Measurements from ENCODE around the gene JMJD7. TPM values are rescaled to one million over a fixed set of nuclear protein-coding genes. Genes with fewer than 3 reads are reported as not detected.

JMJD7 gene
- total RNA-seq, 1 donor from 2014 or later: 9.4 TPM

DNA sequence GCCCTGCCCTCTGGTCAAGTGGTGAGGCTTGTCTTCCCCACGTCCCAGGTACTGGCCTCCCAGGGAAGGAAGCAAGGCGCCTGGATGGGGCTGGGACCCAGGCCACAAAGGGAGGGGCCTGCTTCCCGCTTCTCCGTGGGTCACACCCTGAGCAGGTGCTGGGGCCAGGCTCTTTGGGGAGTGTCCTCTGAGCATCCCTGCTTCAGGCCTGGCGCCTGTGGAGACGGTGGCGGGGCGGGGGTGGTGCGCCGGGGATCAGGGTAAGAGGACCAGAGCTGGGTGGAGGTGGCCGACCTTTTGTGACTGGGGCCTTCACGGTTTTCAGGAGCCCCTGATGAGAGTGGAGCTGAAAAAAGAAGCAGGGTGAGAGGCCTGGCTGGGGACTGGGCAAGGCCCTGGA is 14.3 kb downstream of the JMJD7 start:
- DNase-seq (ENCODE audit: low read depth): no peak

- DNase-seq (ENCODE audit: low read depth): no peak
These were observed 15.7 kb downstream of the JMJD7 start for GRCh38 chr15:41843571-41843970.

DNA sequence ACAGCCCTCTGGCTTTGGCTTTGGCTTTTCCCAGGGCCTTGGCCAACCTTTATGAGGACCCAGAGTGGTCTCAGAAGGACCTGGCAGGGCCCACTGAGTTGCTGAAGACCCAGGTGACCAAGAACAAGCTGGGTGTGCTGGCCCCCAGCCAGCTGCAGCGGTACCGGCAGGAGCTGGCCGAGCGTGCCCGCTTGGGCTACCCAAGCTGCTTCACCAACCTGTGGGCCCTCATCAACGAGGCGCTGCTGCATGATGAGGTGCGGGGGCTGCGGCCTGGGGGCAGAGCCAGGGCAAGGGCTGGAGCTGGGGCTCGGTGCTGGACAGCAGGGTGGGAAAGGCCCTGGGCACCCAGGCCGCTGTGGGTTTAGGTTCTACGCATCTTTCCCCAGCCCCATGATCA is 16.9 kb downstream of the JMJD7 start:
- no peak for DNase-seq (ENCODE audit: low read depth)

GRCh38 chr15:41847206-41847605 is 19.3 kb downstream of the JMJD7 start:
- no peak for DNase-seq (ENCODE audit: low read depth)

DNA sequence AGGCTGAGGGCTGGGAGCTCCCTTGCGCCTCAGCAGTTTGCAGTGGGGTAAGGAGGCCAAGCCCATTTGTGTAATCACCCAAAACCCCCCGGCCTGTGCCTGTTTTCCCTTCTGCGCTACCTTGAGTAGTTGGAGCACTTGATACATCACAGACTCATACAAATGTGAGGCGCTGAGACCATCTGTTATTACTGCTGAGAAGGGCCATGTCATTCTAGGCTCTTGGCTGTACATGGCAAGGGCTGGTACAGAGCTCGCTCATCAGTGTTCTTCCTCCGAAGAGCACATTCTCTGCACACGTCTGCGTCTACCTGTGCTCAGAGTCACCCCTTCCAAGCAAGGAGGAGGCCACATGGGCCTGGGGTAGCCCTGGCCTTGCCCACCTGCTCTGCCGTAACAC is 20.1 kb downstream of the JMJD7 start:
- DNase-seq (ENCODE audit: low read depth): no peak

GRCh38 chr15:41848631-41849030 is 20.7 kb downstream of the JMJD7 start:
- no peak for DNase-seq (ENCODE audit: low read depth)

GRCh38 chr15:41849204-41849603 is 21.3 kb downstream of the JMJD7 start:
- no peak for DNase-seq (ENCODE audit: low read depth)

DNA sequence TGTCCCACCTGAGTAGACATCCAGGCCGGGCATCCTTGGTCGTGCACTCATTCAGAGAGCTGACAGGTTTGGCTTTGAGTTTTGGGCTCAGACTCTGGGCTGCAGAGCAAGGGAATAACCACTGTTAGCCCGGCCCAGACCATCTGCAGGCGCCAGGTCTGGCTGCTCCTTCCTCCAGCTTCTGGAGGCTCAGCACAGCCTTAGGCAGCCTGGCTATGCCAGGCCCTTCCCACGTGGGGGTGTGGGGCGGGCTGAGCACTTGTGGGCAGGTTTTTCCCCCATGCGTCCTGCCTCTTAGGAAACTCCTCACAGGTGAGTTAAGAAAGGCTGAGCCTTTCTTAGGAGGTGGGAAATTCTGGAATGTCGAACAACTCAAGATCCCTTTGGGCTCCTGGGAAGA is 22.0 kb downstream of the JMJD7 start:
- no peak for DNase-seq (ENCODE audit: low read depth)

DNA sequence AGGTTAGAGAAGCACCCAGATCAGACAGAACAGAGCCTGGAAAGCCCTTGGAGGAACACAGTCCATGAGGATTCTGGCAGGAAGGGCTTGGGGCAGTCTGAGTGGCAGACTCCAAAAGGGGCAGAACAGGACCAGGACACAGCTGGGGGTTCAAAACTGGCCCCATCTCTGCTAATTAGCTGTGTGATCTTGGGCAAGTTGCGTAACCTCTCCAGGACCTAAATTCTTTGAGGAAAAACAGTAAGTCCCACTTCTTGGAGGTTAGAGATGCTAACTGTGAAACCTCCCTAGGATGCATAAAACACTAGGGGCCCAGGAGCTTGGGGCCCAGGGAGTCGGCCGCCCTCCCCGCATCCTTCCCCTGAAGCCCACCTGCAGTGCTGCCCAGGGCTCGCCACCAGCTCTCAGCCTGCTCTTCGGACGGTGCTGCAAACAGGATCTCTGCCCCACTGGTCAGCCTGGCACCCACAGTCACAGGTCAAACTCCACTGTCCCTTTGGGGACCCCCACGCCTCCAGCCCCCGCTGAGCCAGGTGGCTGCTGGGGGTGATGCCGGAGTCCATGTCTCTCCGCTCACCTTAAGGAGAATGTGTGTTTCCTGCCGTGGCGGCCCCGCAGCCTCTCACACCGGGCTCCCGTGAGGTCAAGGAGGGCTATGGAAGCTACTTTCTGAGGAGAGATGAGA is 22.7 kb downstream of the JMJD7 start:
- no peak for DNase-seq (ENCODE audit: low read depth)

DNA sequence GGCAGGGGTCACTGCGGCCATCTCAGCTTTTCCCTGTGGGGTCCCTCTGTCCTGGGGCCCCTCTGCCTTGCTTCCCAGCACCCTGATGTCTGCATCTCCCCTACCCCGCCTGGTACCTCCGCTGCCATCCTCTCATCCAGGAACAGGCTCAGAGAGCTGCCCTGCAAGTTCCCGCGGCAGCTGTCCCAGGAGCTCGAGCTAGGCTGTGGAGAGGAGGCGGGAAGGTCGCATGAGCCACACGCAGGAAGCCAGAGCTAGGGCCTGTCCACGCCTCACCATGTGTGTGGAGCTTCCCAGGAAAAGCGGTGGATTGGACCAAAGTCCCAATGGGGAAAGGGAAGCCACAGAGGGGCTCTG is 23.3 kb downstream of the JMJD7 start:
- no peak for DNase-seq (ENCODE audit: low read depth)

DNA sequence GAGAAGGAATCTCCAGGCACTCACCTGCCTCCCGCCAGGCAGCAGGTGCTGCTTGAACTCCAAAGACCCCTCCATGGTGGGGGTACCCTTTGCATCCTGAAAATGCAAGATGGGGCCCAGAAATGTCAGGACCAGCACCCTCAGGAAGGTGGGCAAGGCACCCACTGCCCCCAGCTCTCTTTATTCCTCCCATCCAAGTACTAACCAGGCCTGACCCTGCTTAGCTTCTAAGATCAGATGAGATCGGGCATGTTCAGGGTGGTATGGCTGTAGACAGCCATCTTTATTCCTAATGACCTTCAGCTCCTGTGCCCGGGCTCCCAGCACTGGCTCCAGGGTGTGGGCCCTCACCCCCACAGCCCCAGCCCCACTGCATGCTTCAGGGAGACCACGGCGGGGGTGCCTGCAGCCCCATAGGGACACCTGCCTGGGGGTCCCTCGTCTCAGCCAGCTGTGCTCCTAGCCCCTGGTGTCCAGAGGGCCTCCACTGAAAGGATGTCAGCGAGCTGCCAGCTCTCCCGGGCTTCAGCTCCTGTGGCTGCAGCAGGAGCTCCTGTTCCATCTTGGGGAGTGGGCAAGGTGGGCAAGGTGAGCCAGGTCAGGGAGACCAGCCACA is 24.0 kb downstream of the JMJD7 start:
- no peak for DNase-seq (ENCODE audit: low read depth)

- no peak for DNase-seq (ENCODE audit: low read depth)
These were observed 25.1 kb downstream of the JMJD7 start for GRCh38 chr15:41852736-41853590.

DNA sequence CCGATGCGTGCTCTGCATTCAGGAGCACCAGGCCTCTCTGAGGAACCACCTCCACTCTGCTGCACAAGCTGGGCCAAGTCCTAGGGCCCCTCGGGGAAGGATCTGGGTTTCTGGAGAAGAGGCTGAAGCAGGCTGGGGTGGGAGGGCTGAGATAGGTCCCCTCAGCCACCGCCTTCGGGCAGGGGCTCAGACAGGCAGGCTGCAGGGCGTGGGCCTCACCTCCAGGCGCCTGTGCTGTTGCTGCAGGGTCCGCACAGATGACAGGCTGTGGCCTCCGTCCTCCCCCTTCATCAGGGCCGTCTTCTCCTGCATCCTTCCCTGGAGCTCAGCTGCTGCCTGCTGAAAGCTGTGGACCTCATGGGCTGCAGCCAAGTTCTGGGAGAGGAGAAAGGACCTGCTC is 25.9 kb downstream of the JMJD7 start:
- no peak for DNase-seq (ENCODE audit: low read depth)

- no peak for DNase-seq (ENCODE audit: low read depth)
These were observed 26.6 kb downstream of the JMJD7 start for GRCh38 chr15:41854443-41854842.

- DNase-seq (ENCODE audit: low read depth): no peak
These were observed 27.5 kb downstream of the JMJD7 start for GRCh38 chr15:41855261-41855961.

DNA sequence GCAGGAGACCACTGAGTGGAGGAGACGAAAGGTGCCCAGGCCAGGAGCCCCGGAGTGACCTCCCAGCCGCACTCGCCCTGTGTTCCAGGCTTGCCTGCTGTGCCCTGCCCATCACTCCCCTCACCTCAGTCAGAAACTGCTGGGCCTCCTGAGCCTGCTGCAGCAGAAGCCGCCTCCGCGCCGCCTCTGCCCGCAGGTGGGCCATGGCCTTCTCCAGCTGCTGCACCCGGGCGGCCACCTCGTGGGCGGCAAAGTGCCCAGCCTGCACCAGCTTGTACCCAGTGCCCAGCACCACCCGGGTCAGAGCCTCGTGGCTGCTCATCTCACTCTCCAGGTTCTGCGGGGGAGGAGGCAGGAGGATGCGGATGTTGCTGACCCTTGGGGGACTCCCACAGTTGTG is 28.4 kb downstream of the JMJD7 start:
- DNase-seq (ENCODE audit: low read depth): no peak

DNA sequence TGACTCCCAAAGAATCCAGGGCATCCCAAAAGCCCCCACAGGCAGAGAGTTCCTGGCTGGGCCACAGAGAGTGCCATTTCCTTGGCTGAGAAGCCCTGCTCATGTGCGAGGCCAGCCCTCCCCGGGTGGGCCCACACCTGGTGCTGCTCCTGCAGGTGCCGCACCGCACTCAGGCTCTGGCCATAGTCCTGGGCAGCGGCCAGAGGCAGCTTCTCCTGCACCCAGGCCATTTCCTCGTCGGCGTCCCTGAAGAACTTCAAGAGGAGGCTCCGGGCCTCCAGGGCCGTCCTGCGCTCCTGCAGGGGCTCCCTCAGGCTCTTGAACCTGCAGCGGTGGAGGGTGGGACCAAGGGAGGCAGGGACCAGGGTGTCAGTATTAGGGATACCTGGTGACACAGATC is 28.8 kb downstream of the JMJD7 start:
- DNase-seq (ENCODE audit: low read depth): no peak

- no peak for DNase-seq (ENCODE audit: low read depth)
These were observed 29.4 kb downstream of the JMJD7 start for GRCh38 chr15:41857316-41857715.

- no peak for DNase-seq (ENCODE audit: low read depth)
These were observed 30.9 kb downstream of the JMJD7 start for GRCh38 chr15:41858756-41859155.

GRCh38 chr15:41860049-41860828 is 32.3 kb downstream of the JMJD7 start:
- no peak for DNase-seq (ENCODE audit: low read depth)

- DNase-seq (ENCODE audit: low read depth): no peak
These were observed 34.0 kb downstream of the JMJD7 start for GRCh38 chr15:41861736-41862356.

All from myocyte (in vitro differentiated cells).